HFFc6 (cell line): Measurements from ENCODE around the gene PRKCE. TPM values are rescaled to one million over a fixed set of nuclear protein-coding genes. Genes with fewer than 3 reads are reported as not detected.

Source experiments
- DNase-seq: peaks from one replicate; pipeline ENCODE4 v3.0.0-alpha.2; 2018
- H3K27ac Mint-ChIP-seq: 2 replicates; pipeline ENCODE4 v1.8.0; 2020; ENCODE audit warnings: mild to moderate bottlenecking, mixed read lengths
- H3K27me3 Mint-ChIP-seq: 2 replicates; pipeline ENCODE4 v1.8.0; 2021; ENCODE audit warnings: mild to moderate bottlenecking, moderate library complexity, mixed read lengths; ENCODE audit not compliant: insufficient read depth
- H3K36me3 Mint-ChIP-seq: 2 replicates; pipeline ENCODE4 v1.8.0; 2021; ENCODE audit warnings: low read depth, mixed read lengths
- H3K4me1 Mint-ChIP-seq: 2 replicates; pipeline ENCODE4 v1.8.0; 2020; ENCODE audit warnings: low read depth, mixed read lengths
- H3K4me3 Mint-ChIP-seq: 2 replicates; pipeline ENCODE4 v1.8.0; 2020; ENCODE audit warnings: mild to moderate bottlenecking, moderate library complexity, mixed read lengths
- H3K9me3 Mint-ChIP-seq: 2 replicates; pipeline ENCODE4 v1.8.0; 2020; ENCODE audit warnings: mild to moderate bottlenecking, mixed read lengths
- total RNA-seq, 6 experiments: library from RNA; stranded (reverse); fragmentation: NEBNext Ultra II Directional; extraction: Animal tissue kit (Norgen Biotek cat#: 25700); gene quantifications; 2 replicates in 1 of 6; 3 replicates in 5 of 6; pipeline ENCODE4 v1.2.3, GENCODE V29; 2021
- TF ChIP-seq, protein P1 (sequence below): fragments of 200-600 bp; sonication (generic); IDR thresholded peaks from 2 replicates; pipeline ENCODE4 v1.5.0; 2021; ENCODE audit warnings: antibody characterized with exemption, mild to moderate bottlenecking

Gene PRKCE
- total RNA-seq, 6 experiments from 2014 or later, result 10.8 to 13.7 (median 12.0) TPM

DNA sequence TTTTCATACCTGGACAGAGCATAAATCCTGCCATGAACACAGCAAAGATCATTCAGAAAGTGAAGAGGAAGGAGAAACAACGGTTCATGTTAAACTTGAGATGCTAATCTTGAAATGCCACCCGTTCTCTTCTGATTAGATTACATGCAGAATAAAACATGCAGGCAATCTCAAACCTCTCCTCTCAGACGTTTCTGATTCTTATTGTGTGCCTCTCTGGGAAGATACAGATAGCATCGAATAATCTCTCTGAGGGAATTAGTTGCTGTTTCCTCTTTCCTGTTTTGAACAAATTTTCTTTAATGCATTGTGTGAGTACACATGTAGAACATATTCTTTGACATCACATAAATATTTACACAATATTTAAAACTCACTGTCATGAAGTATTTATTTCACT is 313.4 kb downstream of the PRKCE start:
- Mint-ChIP-seq H3K9me3 (no peaks in the 10 kb centered on the region), H3K36me3 (peaks cover 3% of the 10 kb centered on the region; the same call in 1 of the 2 replicates), H3K4me1 (peaks cover 86% of the 10 kb centered on the region), H3K27ac (peak overlapping the region; percentile 58), H3K27me3 (peaks cover 3% of the 10 kb centered on the region; the same call in 1 of the 2 replicates), H3K4me3 (peak overlapping the region; percentile 54)
- TF ChIP-seq, protein P1, sequence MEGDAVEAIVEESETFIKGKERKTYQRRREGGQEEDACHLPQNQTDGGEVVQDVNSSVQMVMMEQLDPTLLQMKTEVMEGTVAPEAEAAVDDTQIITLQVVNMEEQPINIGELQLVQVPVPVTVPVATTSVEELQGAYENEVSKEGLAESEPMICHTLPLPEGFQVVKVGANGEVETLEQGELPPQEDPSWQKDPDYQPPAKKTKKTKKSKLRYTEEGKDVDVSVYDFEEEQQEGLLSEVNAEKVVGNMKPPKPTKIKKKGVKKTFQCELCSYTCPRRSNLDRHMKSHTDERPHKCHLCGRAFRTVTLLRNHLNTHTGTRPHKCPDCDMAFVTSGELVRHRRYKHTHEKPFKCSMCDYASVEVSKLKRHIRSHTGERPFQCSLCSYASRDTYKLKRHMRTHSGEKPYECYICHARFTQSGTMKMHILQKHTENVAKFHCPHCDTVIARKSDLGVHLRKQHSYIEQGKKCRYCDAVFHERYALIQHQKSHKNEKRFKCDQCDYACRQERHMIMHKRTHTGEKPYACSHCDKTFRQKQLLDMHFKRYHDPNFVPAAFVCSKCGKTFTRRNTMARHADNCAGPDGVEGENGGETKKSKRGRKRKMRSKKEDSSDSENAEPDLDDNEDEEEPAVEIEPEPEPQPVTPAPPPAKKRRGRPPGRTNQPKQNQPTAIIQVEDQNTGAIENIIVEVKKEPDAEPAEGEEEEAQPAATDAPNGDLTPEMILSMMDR, result no peak
- DNase-seq, result no peak

DNA sequence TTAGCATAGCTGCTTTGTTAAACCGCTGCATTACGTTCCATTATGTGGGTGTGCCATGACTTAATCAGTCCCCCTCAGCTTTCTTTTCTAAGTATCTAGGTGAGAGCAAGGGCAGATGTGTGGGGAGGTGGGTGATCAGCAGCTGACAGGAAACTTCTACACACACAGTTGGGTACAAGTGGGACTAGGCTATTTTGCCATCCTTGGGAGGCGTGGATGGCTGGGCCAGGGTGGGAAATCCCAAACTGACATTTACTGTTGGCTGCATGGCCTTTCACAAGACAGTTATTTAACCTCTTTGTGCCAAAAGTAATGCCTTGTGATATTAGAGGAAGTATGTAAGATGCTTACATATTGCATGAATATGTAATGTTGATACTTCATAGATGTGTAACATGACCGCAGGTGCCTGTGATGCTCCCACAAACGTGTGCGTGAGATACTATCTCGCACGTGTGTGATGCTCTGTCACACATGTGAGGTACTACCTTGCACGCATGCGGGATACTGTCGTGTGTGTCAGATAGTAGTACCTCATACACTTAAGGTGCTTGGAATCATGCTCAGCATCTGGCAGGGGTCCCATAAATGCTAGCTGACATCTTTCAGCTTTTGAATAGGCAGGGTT is 314.5 kb downstream of the PRKCE start:
- TF ChIP-seq, protein P1, result no peak
- peaks cover 3% of the 10 kb centered on the region; the same call in 1 of the 2 replicates for H3K27me3 Mint-ChIP-seq
- no peak overlapping the region for H3K4me3 Mint-ChIP-seq
- no peak for DNase-seq
- H3K9me3 Mint-ChIP-seq, result no peaks in the 10 kb centered on the region
- H3K4me1 Mint-ChIP-seq, result peaks cover 84% of the 10 kb centered on the region
- peaks cover 3% of the 10 kb centered on the region; the same call in 1 of the 2 replicates for H3K36me3 Mint-ChIP-seq
- H3K27ac Mint-ChIP-seq, result no peak overlapping the region

DNA sequence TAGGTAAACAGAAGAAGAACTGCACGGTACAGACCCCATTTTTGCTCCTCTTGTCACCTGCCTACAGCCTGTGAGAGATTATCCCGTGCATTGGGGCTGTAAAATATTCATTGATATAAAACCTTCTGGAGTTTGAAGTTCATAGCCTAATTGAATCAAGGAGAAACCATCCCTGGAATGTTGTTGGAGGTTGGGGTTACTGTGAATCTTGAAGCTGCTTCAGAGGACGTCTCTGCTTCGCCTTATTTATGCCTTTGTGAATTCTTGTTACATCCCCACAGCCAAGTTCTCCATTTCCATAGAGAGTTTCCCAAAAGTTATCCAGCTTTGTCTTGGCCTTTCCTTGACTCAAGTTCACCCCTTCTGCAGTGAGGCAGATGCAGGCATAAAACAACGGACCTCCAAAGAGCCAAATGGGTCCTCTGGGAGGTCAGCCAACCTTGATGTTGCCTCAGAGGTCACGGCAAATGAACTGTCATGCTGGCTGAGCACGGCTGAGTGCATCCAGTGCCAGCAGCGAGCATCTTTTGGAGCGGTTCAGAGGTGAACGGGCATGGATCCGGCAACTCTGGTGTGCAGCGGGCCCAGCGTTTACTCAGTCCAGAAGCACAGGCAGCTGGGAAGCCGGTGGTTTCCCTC is 317.6 kb downstream of the PRKCE start:
- TF ChIP-seq, protein P1, result no peak
- H3K27me3 Mint-ChIP-seq, result peaks cover 3% of the 10 kb centered on the region; the same call in 1 of the 2 replicates
- no peaks in the 10 kb centered on the region for H3K9me3 Mint-ChIP-seq
- peak overlapping the region; percentile 49 for H3K27ac Mint-ChIP-seq
- H3K36me3 Mint-ChIP-seq, result 0 out of 2 replicates have a peak, but pooled peaks cover 3% of the 10 kb centered on the region
- peak; percentile 25 for DNase-seq
- peaks cover 59% of the 10 kb centered on the region for H3K4me1 Mint-ChIP-seq
- H3K4me3 Mint-ChIP-seq, result peak overlapping the region; percentile 57; the same call in 1 of the 2 replicates

DNA sequence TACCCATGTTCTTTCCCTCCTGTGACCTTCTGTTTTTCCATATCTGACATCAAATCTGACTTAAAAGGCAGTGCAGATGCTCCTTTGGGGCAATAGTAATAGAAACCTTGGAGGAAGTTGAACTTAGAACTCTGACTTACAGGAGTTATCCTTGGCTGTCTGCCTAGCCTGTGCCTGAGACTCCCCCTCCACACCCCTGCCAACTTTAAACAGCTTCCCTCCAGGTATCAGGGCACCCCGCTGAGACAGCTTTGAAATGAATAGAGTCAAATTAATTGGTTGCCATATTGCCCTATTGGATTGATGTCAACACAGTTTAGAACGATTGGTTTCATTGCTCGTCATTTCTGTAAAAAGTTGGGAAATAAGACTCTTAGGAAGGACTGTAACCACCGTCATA is 322.0 kb downstream of the PRKCE start:
- H3K36me3 Mint-ChIP-seq, result no peaks in the 10 kb centered on the region
- TF ChIP-seq, protein P1, result no peak
- peaks cover 20% of the 10 kb centered on the region for H3K4me1 Mint-ChIP-seq
- no peak overlapping the region for H3K4me3 Mint-ChIP-seq
- no peak for DNase-seq
- H3K27ac Mint-ChIP-seq, result no peak overlapping the region
- H3K27me3 Mint-ChIP-seq, result no peaks in the 10 kb centered on the region; the same call in 1 of the 2 replicates
- H3K9me3 Mint-ChIP-seq, result no peaks in the 10 kb centered on the region

DNA sequence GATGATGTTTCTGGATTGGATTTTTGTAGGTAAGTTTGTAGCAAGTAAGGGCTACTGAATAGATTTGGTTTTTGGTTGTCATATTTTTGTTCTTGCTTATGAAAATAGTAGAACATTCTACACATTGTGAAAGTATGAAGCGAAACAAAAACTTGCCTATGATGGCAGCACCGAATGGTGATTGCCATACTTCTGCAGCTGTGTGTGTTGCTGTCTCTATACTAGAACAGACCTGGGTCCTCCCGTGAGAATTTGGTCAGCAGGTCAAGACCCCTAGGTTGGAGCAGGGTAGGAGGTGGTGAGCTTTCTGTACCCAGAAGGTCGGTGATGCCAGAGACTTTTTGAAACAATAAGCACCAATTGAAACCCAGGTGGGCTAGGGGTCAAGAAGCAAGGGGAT is 322.6 kb downstream of the PRKCE start:
- no peak for DNase-seq
- Mint-ChIP-seq H3K27me3 (no peaks in the 10 kb centered on the region; the same call in 1 of the 2 replicates), H3K36me3 (no peaks in the 10 kb centered on the region), H3K4me1 (peaks cover 14% of the 10 kb centered on the region), H3K4me3 (no peak overlapping the region), H3K9me3 (no peaks in the 10 kb centered on the region), H3K27ac (no peak overlapping the region)
- TF ChIP-seq, protein P1, result no peak
